Stimulated activated CD4-positive, alpha-beta T cell treated with anti-CD3 and anti-CD28 coated beads, Interleukin-4, amount 100 ng/mL, for 4 hours (primary cell): ENCODE results near the gene TRPM1.

Experiments
- DNase-seq, 2 experiments: peaks; one replicate each; pipeline ENCODE4 v3.0.0-alpha.2; 2020

The TRPM1 gene

DNA sequence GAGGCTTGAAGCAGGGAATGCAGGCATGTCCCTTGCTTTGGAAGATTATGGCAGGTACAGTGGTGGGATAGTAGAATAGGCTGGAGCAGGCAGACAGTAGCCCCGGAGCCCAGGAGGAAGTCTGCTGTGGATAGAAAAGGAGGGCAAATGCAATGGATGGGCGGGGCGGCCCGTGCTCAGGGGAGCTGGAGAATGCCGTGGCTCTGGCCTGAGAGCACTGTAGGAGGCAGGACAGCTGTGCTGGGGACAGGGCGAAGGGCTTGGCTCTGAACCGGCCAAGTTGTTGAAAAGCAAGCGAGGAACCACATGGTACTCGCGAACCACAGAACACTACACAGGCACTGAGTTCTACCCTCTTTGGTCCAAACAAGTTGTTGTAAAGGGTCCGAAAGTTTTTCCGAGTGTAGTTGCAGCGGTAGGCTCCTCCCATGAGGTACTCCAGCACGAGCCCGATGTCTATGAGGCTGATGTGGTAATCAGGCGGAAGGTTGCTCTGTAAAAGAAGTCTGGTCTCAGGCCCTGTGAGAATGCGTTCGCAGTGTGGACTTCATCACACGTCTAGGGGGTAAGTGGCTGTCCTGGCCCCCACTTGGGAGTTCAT lies 54.7 kb downstream of the TRPM1 start:
- DNase-seq, result no peak

DNA sequence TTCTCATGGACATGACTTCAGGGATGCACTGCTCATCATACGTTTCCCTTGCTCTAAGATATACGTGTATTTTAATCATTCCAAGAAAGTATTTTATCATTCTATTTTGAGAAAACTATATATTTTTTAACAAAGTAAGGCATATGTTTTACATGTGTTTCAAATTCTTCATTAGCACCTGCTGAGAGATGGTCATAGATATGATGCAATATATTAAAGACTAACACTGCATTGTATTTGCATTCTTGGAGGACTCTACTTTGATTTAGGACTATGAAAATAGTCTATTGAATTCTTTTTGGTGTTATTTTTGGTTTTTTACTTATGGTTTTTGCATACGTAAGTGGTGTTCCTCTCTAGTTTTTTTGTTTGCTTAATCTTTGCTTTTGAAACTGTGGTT lies 55.9 kb downstream of the TRPM1 start:
- DNase-seq, result no peak

DNA sequence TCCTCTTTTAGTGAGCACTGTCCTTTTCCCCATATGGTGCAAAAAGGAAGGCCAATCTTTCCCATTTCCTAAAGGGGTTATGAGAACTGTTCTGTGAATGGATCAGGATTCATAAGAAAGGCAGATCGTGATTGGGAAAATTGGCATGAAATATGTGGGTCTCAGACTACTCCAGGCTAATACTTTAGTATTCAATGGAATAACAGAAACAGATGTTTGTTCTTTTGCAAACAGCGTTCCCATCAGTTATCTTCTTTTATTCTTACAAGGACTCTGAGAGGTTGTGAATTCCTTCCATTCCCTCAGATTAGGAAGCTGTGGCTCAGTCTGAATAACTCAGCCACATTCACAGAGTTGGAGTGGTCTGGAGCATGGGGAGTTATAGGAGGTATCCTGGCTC lies 58.8 kb downstream of the TRPM1 start:
- no peak for DNase-seq

DNA sequence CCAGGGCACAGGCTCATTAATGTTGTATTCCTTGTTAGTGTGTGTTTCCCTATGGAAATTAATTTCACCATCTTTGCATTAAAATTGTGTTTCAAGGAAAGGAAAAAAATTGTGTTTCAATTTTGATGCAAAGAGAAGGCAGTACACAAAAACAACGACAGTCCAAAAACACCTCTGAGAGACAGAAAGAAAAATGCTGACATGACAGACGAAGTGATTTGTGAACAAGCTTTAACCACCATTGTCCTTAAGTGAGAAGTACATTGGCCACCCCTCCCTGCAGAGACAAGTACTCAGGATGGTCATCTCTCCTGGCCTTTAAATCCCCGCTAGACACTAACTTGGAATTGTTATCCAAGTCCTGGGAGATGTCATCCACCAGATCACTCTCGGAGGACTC lies 59.9 kb downstream of the TRPM1 start:
- no peak for DNase-seq

DNA sequence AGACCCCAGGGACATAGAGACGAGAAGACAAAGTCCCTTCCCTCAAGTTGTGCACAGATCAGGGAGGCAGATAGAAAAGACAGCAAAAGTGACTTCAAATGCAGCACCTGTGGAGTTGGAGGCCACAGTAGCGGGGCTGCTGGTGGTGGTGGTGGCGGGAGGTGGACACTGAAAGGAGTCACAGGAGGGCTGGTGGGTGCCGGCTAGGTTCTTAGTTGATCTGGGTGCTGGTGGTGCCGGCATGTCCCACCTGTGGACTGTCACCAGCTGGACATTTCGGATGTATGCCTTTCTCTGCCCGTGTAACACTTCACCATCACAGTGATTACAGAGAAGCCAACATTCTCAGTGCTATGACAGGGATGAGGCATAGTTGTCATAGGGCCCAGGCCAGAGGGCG lies 60.9 kb downstream of the TRPM1 start:
- no peak for DNase-seq

DNA sequence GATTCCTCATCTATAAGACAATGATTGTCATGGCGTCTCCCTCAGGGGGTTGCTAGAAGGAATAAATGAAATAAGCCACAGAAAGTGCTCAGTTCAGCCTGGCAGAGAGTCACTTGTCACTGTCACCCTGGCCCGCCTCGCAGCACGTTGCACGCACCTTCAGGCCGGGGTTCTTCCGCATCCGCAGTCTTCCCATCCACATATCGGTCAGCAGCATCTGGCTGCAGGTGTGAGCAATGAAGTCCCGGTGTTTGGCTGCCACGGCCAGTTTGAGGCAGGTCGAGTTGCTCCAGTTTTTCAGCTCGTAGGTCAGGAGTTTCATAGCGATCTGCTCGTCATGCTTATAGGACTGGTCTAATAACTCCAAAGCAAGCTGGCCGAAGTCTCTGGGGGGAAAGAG lies 61.6 kb downstream of the TRPM1 start:
- DNase-seq, result no peak

DNA sequence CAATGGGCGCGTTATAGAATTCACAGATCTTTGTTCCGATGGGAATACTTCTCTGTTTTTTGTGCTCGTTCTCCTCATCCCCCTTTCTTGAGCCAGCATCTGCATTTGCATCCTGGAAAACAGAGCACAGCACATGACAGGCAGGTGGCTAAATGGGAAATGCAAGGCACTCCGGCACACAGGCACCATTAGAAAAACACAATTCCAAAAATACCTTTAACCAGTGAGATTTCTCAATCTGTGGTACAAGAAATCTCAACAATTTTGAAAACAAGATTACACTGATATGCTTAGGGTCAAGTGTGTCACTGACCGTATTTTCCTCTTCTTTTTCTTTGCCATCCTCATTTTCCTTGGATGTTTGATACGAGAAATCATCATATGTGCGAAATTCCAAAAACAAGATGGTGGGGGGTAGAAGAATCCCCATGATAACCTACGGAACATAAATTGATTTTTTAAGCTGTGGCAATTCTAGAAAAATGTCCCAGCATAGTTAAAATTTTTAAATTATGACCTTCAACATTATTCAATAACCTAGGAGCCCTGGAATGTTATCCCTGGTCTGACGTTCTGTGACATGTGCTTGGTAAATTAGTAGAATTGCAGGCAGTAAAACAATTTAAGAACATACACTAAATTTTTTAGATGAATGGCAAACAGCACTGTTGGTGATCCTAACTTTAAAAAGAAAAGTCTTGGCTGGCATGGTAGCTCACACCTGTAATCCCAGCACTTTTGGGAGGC lies 63.6 kb downstream of the TRPM1 start:
- DNase-seq, result no peak

DNA sequence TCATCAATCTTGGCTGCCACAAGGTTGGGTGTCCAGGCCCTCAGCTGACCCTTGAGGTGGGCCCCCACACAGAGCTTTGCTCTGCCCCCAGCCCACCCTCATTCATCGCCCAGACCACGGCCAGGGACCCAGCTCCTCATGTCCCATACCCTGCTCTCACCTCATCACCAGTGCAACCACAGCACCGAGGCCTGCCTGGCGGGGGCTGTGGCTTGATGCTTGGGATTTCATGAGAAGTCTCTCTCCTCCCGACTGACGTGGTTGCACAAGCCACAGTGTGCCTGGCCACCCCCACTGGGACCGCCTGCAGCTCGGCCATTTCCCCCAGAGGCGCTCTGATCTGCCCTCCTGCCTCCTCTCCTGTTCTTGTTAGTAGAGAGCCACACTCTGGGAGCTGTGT lies 64.7 kb downstream of the TRPM1 start:
- DNase-seq, result no peak

DNA sequence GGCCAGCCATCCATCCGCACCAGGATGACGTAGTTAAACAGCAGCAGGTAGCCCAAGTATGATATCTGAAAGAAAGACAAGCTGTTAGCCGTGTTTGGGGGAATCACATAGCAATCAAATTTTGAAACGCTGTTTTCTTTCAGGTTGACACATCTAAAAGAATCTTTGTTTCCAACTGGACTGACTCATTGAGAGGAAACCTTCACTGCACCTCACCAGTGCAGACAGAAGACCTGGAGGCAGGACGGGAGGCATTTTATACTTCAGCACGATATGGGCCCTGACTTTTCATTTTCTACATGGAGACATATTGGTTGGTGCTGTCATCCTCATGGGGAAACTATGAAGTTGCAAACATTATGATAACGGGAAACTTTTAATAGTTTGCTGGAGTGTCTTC lies 65.9 kb downstream of the TRPM1 start:
- no peak for DNase-seq

DNA sequence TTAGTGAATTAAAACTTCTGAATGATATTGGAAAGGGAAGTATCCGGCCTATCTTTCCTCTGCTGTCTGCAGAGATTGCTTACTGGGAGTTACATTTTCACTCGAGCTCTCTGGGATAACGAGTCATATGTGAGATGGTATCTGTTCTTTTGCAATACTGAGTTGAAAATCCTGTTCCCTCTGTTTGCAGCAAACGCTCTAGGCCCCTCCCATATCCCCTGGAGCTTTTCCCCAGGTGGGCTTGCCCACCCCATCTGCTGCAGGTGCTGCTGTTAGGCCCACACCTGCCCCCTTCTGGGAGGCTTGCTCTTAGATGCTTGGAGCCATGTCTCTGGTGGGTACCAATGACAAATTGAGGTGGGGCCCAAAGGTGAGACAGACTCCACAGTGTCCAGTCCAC lies 67.4 kb downstream of the TRPM1 start:
- DNase-seq, result no peak

DNA sequence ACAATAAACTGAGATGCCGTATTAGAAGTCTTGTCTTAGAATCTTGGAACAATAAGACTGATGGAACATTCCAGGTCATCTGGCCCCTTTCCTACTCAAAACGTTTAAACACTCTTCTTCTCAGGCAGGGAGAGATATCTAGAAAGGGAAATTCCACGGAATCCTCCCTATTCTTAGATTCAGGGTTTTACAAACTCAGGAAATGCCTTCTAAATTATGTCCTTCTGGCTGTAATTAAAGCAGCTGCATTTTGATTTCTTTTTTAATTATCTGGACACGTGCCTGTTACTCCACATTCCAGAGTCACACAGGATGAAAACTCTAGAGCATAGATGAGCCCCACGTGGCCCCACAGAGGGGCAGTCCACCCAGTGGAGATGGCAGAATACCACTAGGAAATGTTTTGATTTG lies 68.6 kb downstream of the TRPM1 start:
- DNase-seq, result no peak

DNA sequence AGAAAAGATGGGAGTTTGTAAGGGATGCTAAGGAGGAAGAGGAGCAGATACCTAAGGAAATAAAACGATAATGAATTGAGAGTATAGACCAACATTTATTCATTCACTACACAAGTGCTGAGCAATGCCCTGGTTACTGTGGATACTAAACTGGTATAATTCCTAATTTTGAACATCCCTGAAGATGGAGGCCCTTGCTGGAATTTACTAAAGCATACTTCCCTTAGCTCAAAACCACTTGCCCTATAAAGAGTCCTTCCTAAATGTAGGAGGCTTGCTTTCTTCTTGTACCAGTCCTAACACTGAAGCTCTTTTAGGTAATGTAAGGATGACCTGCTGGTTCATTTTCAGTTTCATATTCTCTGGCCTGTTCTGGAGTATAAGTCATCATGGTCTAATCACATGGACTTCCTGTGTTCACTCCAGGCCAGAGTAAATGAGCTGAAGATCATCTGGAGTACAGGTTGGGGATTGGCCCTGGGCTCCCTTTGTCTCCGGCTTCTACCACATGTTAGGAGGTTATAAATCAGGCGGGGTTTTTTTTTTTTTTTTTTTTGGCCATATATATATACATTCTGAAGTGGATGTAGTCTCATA lies 70.0 kb downstream of the TRPM1 start:
- no peak for DNase-seq

DNA sequence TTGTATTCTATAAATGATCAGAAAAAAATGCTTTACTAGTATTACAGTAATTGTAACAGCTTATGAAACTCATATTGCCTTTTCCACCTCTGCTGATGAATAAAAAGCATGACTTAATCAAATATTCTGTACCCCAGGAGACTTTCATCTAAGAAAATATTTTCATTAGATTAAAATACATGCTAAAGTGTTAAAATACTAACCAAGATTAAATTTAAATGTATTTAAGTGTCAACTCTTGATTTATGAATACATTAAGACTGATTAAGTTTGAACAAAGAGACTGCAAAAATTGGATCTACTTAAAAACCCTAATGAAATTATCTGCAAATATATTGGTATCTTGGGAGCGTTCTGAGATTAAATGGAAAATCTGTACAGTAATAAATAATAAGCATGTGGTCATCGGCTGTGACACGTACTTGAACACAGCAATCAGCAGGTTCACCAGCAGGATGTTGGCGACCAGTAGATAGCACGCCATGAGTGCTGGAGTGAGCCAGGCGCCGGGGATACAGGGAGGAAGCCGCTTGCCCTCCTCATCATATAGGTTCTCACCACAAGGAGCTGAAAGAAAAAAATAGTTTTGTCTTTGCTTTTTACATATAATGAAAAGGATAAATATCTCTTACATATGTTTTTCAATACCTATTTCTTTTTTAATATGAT lies 73.5 kb downstream of the TRPM1 start:
- no peak for DNase-seq

DNA sequence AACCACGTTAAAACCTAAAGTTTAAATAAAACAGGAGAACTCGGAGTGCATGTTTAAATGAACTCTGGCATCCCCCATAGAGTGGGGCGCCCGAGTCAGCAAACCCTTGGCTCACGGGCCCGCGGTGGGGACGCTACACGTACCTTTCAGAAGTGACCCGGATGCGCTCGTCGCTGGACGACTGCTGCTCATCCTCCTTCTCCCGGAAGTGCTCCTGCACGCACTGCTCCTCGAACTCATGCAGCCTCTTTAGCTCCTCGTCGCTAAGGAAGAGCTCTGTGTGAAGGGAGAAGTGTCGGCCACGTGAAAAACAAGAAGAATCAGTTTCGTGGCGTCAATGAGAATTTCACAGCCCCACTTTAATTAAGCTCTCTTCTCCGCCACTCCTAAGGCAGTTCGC lies 75.5 kb downstream of the TRPM1 start:
- no peak for DNase-seq

DNA sequence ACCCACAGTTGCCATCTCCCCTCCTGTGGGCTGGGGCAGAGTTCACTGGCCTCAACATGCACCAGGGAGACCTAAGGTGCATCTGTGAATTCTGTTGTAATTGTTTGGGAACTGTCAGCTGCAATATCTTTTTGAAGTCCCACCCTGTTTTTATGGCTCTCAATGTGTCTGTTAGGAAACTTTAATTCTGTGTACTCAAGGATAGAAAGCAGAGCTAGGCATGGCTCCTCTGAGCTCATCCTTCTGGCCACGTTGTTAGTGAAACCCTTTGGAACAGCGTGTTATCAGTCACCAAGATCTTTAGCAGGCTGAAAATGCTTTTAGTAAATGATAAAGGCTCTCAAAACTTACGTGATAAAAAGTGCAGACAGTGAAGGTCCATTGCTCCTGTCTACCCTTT lies 76.5 kb downstream of the TRPM1 start:
- DNase-seq, result no peak

DNA sequence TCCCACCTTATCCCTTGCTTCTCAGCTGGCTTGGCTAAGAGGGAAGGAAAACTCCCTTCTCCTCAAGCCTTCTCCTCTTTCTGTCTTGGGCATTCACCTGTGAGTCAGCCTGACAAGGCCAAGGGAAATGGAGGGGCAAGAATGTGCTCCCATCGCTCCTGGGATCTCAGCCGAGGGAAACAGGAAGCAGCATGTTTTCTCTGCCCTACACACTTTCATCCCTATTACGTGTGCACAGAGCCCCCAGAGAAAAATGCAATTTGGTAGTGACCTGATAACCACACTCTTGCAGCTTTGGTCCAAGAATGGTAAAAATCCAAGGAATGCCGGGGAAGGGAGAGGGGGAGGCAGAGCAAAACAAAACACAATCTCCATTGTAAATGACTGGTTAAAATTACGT lies 77.2 kb downstream of the TRPM1 start:
- no peak for DNase-seq

DNA sequence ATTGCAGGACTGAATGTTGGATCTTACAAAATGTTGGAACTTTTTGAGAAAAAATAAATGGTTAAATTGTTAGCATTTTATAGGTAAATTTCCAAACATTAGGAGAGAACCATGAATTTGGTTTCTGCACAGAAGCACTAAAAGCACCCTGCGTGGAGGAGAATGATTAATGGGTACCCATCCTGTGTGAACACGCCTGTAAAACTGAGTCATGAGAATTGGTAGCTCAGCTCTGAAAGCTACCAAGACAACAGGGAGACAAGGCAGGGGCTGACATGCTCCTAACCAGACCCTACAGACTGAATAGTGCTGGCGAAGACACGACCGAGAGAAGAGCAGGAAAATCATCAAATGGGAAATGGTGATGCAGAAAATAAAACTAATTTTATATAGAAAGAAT lies 77.7 kb downstream of the TRPM1 start:
- no peak for DNase-seq

DNA sequence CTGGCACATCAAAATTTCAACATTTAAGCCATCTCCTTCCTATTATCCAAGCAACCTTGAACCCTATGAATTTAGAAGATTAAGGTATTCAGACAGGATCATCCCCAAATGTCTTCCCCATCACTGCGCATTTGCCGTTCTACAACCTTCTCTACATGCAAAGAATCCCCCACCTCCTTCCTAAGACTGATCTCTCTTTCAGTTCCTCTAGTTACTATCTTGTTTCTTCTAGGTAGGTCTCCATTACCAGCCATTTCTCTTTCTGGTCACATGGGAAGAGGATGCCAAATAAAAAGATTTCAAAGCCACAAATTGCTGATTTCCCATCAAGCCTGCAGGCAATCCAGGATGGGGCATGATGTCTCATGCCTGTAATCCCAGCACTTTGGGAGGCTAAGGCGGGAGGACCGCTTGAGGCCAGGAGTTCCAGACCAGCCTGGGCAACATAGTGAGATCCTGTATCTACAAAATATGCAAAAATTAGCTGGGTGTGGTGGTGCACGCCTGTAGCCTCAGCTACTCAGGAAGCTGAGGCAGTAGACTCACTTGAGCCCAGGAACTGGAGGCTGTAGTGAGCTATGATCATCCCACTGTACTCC lies 80.4 kb downstream of the TRPM1 start:
- DNase-seq, result no peak

DNA sequence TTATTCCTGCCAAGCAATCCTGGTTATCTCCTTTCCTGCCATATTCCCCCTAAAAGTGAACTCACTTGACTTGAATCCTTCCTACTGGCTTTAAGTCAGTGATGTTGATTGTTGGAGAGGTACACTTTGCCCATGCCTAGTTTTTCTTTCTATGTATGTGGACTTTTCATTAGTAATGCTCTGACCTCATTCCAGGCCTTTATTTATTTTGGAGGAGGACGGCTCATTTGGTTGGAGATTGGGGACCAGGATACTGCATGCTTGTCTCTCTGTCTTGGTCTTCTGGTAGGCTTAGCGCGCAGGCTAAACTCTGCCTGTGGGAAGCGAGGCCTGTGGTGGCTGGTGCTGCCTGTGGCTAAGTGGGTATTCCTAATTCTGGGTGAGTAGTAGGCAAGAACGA lies 81.0 kb downstream of the TRPM1 start:
- DNase-seq, result no peak

DNA sequence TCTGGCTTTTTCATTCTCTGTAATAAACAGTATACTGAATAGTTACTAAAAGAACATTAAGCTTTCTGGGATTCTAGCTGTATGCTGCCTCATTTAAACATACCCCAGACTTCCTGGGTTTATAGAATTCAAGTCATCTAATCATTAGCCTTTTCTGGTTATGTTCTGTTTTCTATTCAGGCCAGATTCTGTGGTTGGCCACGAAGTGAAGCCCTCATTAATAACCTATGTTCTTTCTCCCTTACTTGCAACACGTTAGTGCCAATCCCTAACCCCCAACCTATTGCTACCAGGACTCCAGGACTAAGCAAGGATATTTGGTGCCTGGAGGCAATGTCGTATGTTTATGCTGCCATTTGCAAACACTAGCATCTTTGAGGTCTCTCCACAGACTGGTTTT lies 81.5 kb downstream of the TRPM1 start:
- no peak for DNase-seq

DNA sequence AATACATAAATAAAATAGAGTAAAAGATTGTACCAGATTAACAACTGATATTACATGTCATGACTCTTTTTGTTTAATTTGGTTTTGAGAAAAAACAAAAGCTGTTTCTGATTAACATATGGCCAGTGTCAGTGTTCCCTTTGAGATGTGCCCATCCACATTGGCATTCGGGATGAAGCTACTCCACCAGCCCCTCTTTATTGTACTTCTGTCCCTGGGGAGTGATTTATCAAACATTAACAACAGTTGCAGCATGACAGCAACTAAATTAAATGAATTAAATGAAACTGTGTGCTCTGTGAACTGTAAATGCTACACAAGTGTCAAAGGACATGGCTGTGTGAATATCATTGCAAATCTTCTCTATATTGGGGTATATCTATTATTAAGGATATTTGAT lies 84.2 kb downstream of the TRPM1 start:
- no peak for DNase-seq

DNA sequence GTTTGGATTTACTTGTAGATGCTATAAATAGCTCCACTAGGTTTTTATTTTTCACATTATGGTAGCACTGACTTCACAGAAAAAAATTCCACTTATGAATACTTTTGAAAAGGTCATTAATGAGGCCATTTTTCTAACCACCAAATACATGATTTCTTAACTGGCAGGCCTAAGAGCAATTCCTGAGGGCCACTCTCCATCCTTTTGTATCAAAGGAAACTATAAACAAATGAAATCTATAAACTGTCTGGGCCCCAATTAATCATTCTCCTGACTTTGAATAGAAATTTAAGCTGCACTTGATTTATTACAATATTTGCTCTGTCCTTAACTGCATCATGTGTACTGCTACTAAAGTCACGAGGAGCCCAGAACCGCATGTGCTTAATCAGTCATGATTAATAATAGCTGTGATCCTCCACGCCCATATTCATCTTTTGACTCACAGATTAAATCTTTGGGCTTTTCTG lies 85.0 kb downstream of the TRPM1 start:
- no peak for DNase-seq

DNA sequence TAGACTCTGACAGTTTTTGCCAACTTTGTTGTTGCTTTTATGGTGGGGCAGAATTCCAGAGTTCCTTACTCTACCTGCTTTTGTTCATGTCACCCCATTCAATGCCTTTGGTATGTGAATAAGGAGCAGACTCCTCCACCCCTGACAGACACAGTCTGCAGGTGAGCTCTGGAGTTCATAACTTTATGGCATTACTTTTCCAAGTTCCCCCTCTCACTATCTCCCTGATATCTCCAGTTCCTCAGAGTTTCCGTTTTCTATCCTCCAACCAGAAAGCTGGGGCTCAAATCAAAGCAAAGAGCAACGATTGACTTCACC lies 87.0 kb downstream of the TRPM1 start:
- DNase-seq, result no peak
